NT2/D1 (cell line): Measurements from ENCODE around the gene ZBTB20.

Source experiments
- DNase-seq: peaks from one replicate; pipeline ENCODE4 v3.0.0-alpha.2; 2011; ENCODE audit warnings: low read depth, low spot score
- H3K27me3 ChIP-seq: 2 replicates; pipeline ENCODE4 v1.6.0; 2011; ENCODE audit warnings: mild to moderate bottlenecking; ENCODE audit not compliant: insufficient read length, insufficient read depth
- H3K36me3 ChIP-seq: 2 replicates; pipeline ENCODE4 v1.6.1; 2011; ENCODE audit warnings: mild to moderate bottlenecking, low read length, mixed read lengths; ENCODE audit not compliant: insufficient read depth, insufficient read length
- H3K4me1 ChIP-seq: 2 replicates; pipeline ENCODE4 v1.5.1; 2011; ENCODE audit not compliant: insufficient read depth, insufficient read length
- H3K4me3 ChIP-seq: 2 replicates; pipeline ENCODE4 v1.5.1; 2011; ENCODE audit warnings: low read depth; ENCODE audit not compliant: insufficient read length
- H3K9ac ChIP-seq: 2 replicates; pipeline ENCODE4 v1.6.0; 2011; ENCODE audit warnings: low read depth; ENCODE audit not compliant: insufficient read length
- H3K9me3 ChIP-seq: 2 replicates; pipeline ENCODE4 v1.5.1; 2011; ENCODE audit warnings: mild to moderate bottlenecking, low read length; ENCODE audit not compliant: insufficient read depth
- SUZ12 ChIP-seq: IDR thresholded peaks from 2 replicates; pipeline ENCODE4 v1.6.1; 2011; ENCODE audit not compliant: insufficient read length, insufficient read depth; ENCODE audit errors: extremely low read depth
- YY1 ChIP-seq: IDR thresholded peaks from 2 replicates; pipeline ENCODE4 v1.6.1; 2011; ENCODE audit not compliant: insufficient read length, insufficient read depth
- ZNF274 ChIP-seq: IDR thresholded peaks from 2 replicates; pipeline ENCODE4 v1.6.1; 2011; ENCODE audit warnings: mild to moderate bottlenecking, low read depth, low read length

The ZBTB20 gene

GRCh38 chr3:114900908-114901307 lies 246.2 kb downstream of the ZBTB20 start:
- TF ChIP-seq ZNF274 (no peak), YY1 (no peak), SUZ12 (no peak)
- Histone ChIP-seq H3K4me1 (no peaks in the 10 kb centered on the region), H3K27me3 (no peaks in the 10 kb centered on the region), H3K36me3 (no peaks in the 10 kb centered on the region), H3K9me3 (no peaks in the 10 kb centered on the region), H3K9ac (no peak overlapping the region), H3K4me3 (no peak overlapping the region)
- DNase-seq = no peak

- no peak for DNase-seq
- Histone ChIP-seq H3K4me3 (no peak overlapping the region), H3K27me3 (no peaks in the 10 kb centered on the region), H3K36me3 (no peaks in the 10 kb centered on the region), H3K4me1 (no peaks in the 10 kb centered on the region), H3K9me3 (no peaks in the 10 kb centered on the region), H3K9ac (no peak overlapping the region)
- no peak for TF ChIP-seq SUZ12
- TF ChIP-seq ZNF274 = no peak
- TF ChIP-seq YY1 = no peak
Measured at GRCh38 chr3:114899186-114899931, 247.7 kb downstream of the ZBTB20 start.

- no peak for DNase-seq
- H3K27me3 ChIP-seq = no peaks in the 10 kb centered on the region
- no peaks in the 10 kb centered on the region for H3K4me1 ChIP-seq
- no peak overlapping the region for H3K4me3 ChIP-seq
- TF ChIP-seq YY1 = no peak
- no peak for TF ChIP-seq ZNF274
- no peak for TF ChIP-seq SUZ12
- H3K9ac ChIP-seq = no peak overlapping the region
- no peaks in the 10 kb centered on the region for H3K36me3 ChIP-seq
- no peaks in the 10 kb centered on the region for H3K9me3 ChIP-seq
Measured at GRCh38 chr3:114896978-114897377, 250.1 kb downstream of the ZBTB20 start.

- no peak overlapping the region for H3K9ac ChIP-seq
- no peaks in the 10 kb centered on the region for H3K27me3 ChIP-seq
- DNase-seq = no peak
- H3K4me1 ChIP-seq = no peaks in the 10 kb centered on the region
- no peaks in the 10 kb centered on the region for H3K36me3 ChIP-seq
- no peaks in the 10 kb centered on the region for H3K9me3 ChIP-seq
- TF ChIP-seq ZNF274 (no peak), SUZ12 (no peak)
- H3K4me3 ChIP-seq = no peak overlapping the region
Measured at GRCh38 chr3:114893361-114893760, 253.7 kb downstream of the ZBTB20 start.

DNA sequence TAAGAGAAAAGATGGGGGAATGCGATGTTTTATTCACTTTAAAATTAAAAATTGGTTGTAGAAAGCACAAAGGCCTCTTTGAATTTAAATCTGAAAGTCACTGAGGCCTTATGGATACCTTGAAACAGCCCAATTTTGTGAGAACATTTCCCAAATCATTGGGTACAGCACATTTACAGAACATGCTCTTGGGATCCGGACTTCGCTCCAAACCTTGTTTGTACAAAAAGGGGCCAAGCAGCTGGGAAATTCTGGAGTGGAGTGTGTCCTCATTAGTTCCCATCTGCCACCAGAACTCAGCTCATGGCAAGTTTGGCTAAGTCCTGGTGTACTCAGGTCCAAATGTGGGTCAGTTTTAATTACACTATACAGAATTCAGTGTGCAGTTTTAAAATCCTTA lies 254.2 kb downstream of the ZBTB20 start:
- no peak for TF ChIP-seq ZNF274
- TF ChIP-seq SUZ12 = no peak
- TF ChIP-seq YY1 = no peak
- Histone ChIP-seq H3K9ac (no peak overlapping the region), H3K4me3 (no peak overlapping the region), H3K27me3 (no peaks in the 10 kb centered on the region), H3K36me3 (no peaks in the 10 kb centered on the region), H3K9me3 (no peaks in the 10 kb centered on the region), H3K4me1 (no peaks in the 10 kb centered on the region)
- no peak for DNase-seq

DNA sequence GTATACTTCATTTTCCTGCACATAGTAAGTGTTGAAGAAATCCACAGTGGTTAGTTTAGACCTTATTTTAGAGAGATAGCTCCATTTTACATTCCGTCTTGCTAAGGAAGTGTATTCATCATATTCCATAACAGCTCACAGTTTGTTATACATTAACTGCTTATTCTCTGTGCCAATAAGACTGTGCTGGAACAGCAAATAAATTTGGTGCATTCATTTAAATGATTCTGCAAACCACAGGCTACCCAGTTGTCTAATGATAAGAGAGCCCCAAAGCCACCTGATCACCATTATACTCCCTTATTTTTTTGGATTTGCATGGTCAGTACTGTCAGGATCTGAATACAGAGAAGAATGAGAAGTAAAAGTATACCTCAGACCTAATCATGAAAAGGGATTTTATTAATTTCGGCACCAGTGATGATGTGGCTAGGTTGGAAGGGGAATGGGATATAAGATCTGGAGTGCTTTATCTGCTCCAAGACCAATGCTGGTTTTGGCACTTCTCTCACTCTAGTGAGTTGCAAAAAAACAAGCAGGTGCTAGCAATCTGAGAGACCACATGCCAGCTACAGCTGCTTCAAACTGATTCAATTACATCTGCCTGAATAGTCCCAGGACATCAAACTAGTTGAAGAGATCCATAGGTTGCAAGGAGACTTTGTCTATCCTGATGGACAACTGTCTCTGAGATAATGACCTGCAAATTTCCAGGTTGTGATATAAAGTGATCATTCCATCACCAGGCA lies 254.8 kb downstream of the ZBTB20 start:
- Histone ChIP-seq H3K36me3 (no peaks in the 10 kb centered on the region), H3K4me3 (no peak overlapping the region), H3K9ac (no peak overlapping the region), H3K4me1 (no peaks in the 10 kb centered on the region), H3K27me3 (no peaks in the 10 kb centered on the region), H3K9me3 (no peaks in the 10 kb centered on the region)
- no peak for TF ChIP-seq YY1
- TF ChIP-seq SUZ12 = no peak
- no peak for TF ChIP-seq ZNF274
- no peak for DNase-seq

DNA sequence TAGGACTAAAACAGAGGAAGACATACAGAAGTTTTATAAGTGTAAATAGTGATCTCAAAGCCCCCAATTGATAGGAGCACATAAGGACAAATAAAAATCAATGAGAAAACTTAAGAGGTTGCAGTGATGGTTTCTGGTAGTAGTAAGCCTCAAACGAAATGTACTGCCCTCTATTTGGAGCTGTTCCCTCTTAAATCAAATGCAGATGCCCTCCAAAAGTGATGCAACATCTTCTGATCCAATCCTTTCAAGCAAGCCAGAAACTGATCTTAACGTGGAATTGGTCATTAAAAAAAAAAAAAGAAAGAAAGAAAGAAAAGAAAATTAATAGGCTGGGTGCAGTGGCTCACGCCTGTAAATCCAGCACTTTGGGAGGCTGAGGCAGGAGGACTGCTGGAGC lies 259.3 kb downstream of the ZBTB20 start:
- no peak for DNase-seq
- no peak overlapping the region for H3K9ac ChIP-seq
- H3K4me3 ChIP-seq = no peak overlapping the region
- no peaks in the 10 kb centered on the region for H3K9me3 ChIP-seq
- no peaks in the 10 kb centered on the region for H3K4me1 ChIP-seq
- TF ChIP-seq ZNF274 = no peak
- TF ChIP-seq SUZ12 = no peak
- TF ChIP-seq YY1 = no peak
- no peaks in the 10 kb centered on the region for H3K27me3 ChIP-seq
- H3K36me3 ChIP-seq = no peaks in the 10 kb centered on the region
